ENCODE measurements around the gene UPF3A. TPM values are rescaled to one million over a fixed set of nuclear protein-coding genes. Genes with fewer than 3 reads are reported as not detected.

Gene UPF3A
- total and polyA plus RNA-seq, 9 of the 15 experiments (the other 6 are each of a cell fraction or from before 2014, with no cell fraction given), result 15.6 to 76.5 (median 40.9) TPM

- TF ChIP-seq ZNF197 (CRISPR knock-in tag; IDR thresholded peaks at IDR 0.05; ENCODE audit: low read depth) (no peak), GABPB2 (CRISPR knock-in tag; conservative IDR thresholded peaks at IDR 0.05) (no peak), ZSCAN29 (IDR thresholded peaks at IDR 0.05) (no peak), GABPB1 (CRISPR knock-in tag; IDR thresholded peaks at IDR 0.05) (no peak), MXD1 (CRISPR knock-in tag; IDR thresholded peaks at IDR 0.05; ENCODE audit: borderline replicate concordance, poor library complexity, severe bottlenecking) (no peak), REST (IDR thresholded peaks at IDR 0.05; ENCODE audit: borderline replicate concordance) (0 out of 2 replicates have a peak, but pooled peaks have one; percentile 16), REST (CRISPR knock-in tag; IDR thresholded peaks at IDR 0.05; ENCODE audit: low read depth) (no peak), CREB1 (IDR thresholded peaks at IDR 0.05) (no peak), CREB1 (CRISPR knock-in tag; IDR thresholded peaks at IDR 0.05) (no peak), GTF2F1 (IDR thresholded peaks at IDR 0.05; ENCODE audit: low read depth, low read length) (no peak), CTCF (IDR thresholded peaks at IDR 0.05 in 2 of 3, conservative IDR thresholded peaks at IDR 0.05 in 1 of 3; ENCODE audit: insufficient read depth in 2 of 3, low read depth in 1 of 3, low read length in 3 of 3) (peak; percentile 33 to 56 (median 44); a peak in 3 of 6 replicates), CAMTA2 (CRISPR knock-in tag; conservative IDR thresholded peaks at IDR 0.05) (no peak), CEBPB (tag; IDR thresholded peaks at IDR 0.05) (no peak), HDAC3 (IDR thresholded peaks at IDR 0.05; ENCODE audit: borderline replicate concordance, partially characterized antibody) (no peak)
Observed at GRCh38 chr13:114339857-114340534, 58.6 kb downstream of the UPF3A start (continued).

All from K562 (cell line).